ENCODE measurements around the gene CCL23. TPM values are rescaled to one million over a fixed set of nuclear protein-coding genes. Genes with fewer than 3 reads are reported as not detected.

Gene CCL23
- total RNA-seq, 6 donors from 2014 or later: 6.9 to 40.0 (median 16.6) TPM; not detected in 1

DNA sequence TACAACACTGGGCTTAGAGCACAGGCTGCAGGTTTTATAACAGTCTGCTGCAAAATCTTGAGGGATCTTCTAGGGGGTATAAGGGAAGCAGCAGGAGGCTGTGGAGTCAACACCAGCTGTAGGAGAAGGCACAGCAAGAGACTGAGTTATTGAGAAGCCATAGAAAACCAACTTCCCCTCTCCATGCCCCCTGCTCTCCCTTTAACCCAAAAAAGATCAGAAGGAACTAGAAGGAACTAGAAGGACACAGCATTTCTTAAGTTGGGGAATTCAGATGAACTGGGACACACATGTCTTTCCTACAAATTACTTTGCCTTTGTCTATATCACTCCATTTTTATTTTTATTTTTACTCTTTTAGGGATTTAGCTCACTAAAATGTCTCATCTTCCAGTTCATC, 40.1 kb upstream of the CCL23 start:
- ATAC-seq (ENCODE audit: low FRiP score in 2 of 2) (peak in 1 of 2 donors; percentile 35), DNase-seq (no peak)
- H3K4me3 ChIP-seq: no peak overlapping the region
- peak overlapping the region in 2 of 4 donors; percentile 25 to 43 for H3K27ac ChIP-seq
- no peaks in the 10 kb centered on the region for H3K4me1 ChIP-seq
- H3K9me3 ChIP-seq: no peaks in the 10 kb centered on the region
- no peaks in the 10 kb centered on the region for H3K36me3 ChIP-seq
- TF ChIP-seq EP300 (IDR thresholded peaks at IDR 0.05) (no peak), POLR2AphosphoS5 (IDR thresholded peaks at IDR 0.05) (no peak), POLR2A (IDR thresholded peaks at IDR 0.05) (no peak)
- TF ChIP-seq, protein P1, sequence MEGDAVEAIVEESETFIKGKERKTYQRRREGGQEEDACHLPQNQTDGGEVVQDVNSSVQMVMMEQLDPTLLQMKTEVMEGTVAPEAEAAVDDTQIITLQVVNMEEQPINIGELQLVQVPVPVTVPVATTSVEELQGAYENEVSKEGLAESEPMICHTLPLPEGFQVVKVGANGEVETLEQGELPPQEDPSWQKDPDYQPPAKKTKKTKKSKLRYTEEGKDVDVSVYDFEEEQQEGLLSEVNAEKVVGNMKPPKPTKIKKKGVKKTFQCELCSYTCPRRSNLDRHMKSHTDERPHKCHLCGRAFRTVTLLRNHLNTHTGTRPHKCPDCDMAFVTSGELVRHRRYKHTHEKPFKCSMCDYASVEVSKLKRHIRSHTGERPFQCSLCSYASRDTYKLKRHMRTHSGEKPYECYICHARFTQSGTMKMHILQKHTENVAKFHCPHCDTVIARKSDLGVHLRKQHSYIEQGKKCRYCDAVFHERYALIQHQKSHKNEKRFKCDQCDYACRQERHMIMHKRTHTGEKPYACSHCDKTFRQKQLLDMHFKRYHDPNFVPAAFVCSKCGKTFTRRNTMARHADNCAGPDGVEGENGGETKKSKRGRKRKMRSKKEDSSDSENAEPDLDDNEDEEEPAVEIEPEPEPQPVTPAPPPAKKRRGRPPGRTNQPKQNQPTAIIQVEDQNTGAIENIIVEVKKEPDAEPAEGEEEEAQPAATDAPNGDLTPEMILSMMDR (IDR thresholded peaks at IDR 0.05): no peak
- H3K27me3 ChIP-seq: no peaks in the 10 kb centered on the region

- WGBS, 2 donors: 79 to 86% methylated on average over 4 of the region's 4 CpGs
- ATAC-seq (ENCODE audit: low FRiP score in 2 of 2) (no peak), DNase-seq (no peak)
- TF ChIP-seq, protein P1 (IDR thresholded peaks at IDR 0.05): no peak
- no peak for TF ChIP-seq POLR2A (IDR thresholded peaks at IDR 0.05)
- no peak for TF ChIP-seq EP300 (IDR thresholded peaks at IDR 0.05)
- no peak for TF ChIP-seq POLR2AphosphoS5 (IDR thresholded peaks at IDR 0.05)
- peaks cover 0 to 9% (median 0%) of the 10 kb centered on the region in 4 donors for H3K9me3 ChIP-seq
- no peak overlapping the region for H3K4me3 ChIP-seq
- H3K36me3 ChIP-seq: no peaks in the 10 kb centered on the region
- H3K27ac ChIP-seq: peak overlapping the region in 1 of 4 donors; percentile 32
- H3K27me3 ChIP-seq: no peaks in the 10 kb centered on the region
- H3K4me1 ChIP-seq: no peaks in the 10 kb centered on the region
Measured at GRCh38 chr17:36055921-36056520, 38.2 kb upstream of the CCL23 start.

DNA sequence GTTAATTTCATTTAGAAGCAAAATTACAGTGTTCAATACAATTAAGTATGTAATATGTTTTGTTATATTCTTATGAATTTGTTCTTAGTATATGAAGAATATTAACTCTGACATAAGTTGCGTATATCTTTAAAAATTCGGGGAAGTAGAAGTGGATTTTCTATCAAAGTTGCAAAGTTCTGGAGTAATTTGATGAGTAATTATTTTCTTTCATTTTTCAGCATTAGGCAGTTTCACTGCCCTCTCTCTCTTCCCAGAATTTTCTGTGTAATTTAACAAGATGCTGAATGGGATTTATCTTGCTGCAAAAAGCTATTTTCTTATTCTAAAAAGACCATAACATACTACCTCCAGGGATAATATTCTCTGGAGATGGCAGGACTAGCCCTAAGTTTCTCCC, 37.4 kb upstream of the CCL23 start:
- Histone ChIP-seq H3K27me3 (no peaks in the 10 kb centered on the region), H3K4me3 (no peak overlapping the region), H3K36me3 (no peaks in the 10 kb centered on the region), H3K27ac (no peak overlapping the region), H3K9me3 (peaks cover 0 to 9% (median 0%) of the 10 kb centered on the region in 4 donors), H3K4me1 (no peaks in the 10 kb centered on the region)
- DNase-seq (no peak), ATAC-seq (ENCODE audit: low FRiP score in 2 of 2) (no peak)
- TF ChIP-seq EP300 (IDR thresholded peaks at IDR 0.05): no peak
- no peak for TF ChIP-seq POLR2A (IDR thresholded peaks at IDR 0.05)
- TF ChIP-seq, protein P1 (IDR thresholded peaks at IDR 0.05): no peak
- TF ChIP-seq POLR2AphosphoS5 (IDR thresholded peaks at IDR 0.05): no peak
- WGBS, 2 donors: 75 to 86% methylated on average over 2 of the region's 2 CpGs

GRCh38 chr17:36049643-36050042, 31.9 kb upstream of the CCL23 start:
- no peak overlapping the region for H3K27ac ChIP-seq
- DNase-seq: no peak
- H3K9me3 ChIP-seq: peaks cover 9 to 12% (median 10%) of the 10 kb centered on the region in 4 donors
- H3K36me3 ChIP-seq: no peaks in the 10 kb centered on the region
- no peak for TF ChIP-seq POLR2A (IDR thresholded peaks at IDR 0.05)
- TF ChIP-seq POLR2AphosphoS5 (IDR thresholded peaks at IDR 0.05): no peak
- no peak for TF ChIP-seq EP300 (IDR thresholded peaks at IDR 0.05)
- TF ChIP-seq, protein P1 (IDR thresholded peaks at IDR 0.05): no peak
- no peak for ATAC-seq (ENCODE audit: low FRiP score in 2 of 2)
- no peaks in the 10 kb centered on the region for H3K4me1 ChIP-seq
- WGBS, 2 donors: 93 to 98% methylated on average over 2 of the region's 2 CpGs
- H3K27me3 ChIP-seq: no peaks in the 10 kb centered on the region
- no peak overlapping the region for H3K4me3 ChIP-seq

DNA sequence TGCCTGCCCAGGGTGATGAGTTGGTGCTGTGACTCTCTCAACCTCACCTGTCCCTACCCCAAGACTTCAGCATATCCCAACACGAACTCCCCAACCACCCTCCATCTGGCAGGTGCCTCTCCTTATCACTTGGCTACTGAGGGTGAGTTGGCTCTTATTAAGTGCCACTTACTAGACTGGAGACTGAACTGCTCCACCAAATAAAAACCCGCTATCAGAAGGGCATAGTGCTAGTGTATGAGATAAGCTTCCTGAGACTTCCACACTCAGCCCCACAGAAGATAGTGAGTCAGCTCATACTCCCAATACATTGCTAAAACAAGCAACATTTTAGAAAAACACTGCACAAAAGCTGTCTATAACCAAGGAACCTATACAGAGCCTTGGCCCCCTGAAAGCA, 30.3 kb upstream of the CCL23 start:
- ATAC-seq (ENCODE audit: low FRiP score in 2 of 2): no peak

More for the DNA sequence above, 30.3 kb upstream of the CCL23 start:
- H3K4me3 ChIP-seq: no peak overlapping the region
- H3K27ac ChIP-seq: no peak overlapping the region
- H3K9me3 ChIP-seq: peaks cover 9 to 12% (median 10%) of the 10 kb centered on the region in 4 donors
- no peaks in the 10 kb centered on the region for H3K27me3 ChIP-seq
- no peak for DNase-seq
- TF ChIP-seq POLR2A (IDR thresholded peaks at IDR 0.05) (no peak), EP300 (IDR thresholded peaks at IDR 0.05) (no peak), POLR2AphosphoS5 (IDR thresholded peaks at IDR 0.05) (no peak)
- TF ChIP-seq, protein P1 (IDR thresholded peaks at IDR 0.05): no peak
- no peaks in the 10 kb centered on the region for H3K4me1 ChIP-seq
- no peaks in the 10 kb centered on the region for H3K36me3 ChIP-seq
- 57 to 67% methylated on average over 2 of the region's 2 CpGs for WGBS, 2 donors
